Stomach (tissue), 9 donors: Measurements from ENCODE around the gene PLD3. TPM values are rescaled to one million over a fixed set of nuclear protein-coding genes. Genes with fewer than 3 reads are reported as not detected.

ENCODE experiments used
- DNase-seq, 2 donors: peaks; one replicate each; pipeline versions ENCODE4 v3.0.0 to v3.0.0-alpha.2; 2013 to 2019
- H3K27ac ChIP-seq, 5 donors: fragments of 200-600 bp in 4 of 5; sonication (generic) in 4 of 5; one replicate each; pipeline ENCODE4 v1.5.1; 2013 to 2019; ENCODE audit warnings: mild to moderate bottlenecking in 1 of 5, moderate library complexity in 1 of 5
- H3K27me3 ChIP-seq, 3 donors: fragments of 200-600 bp; sonication (generic); one replicate each; pipeline ENCODE4 v1.5.1; 2017 to 2019; ENCODE audit warnings: mixed run types in 1 of 3
- H3K36me3 ChIP-seq, 4 donors: fragments of 200-600 bp; sonication (generic); 1 replicate in 3 of 4; 2 replicates in 1 of 4; pipeline ENCODE4 v1.5.1; 2016 to 2019
- H3K4me1 ChIP-seq, 4 donors: fragments of 200-600 bp; sonication (generic); one replicate each; pipeline ENCODE4 v1.5.1; 2016 to 2019
- H3K4me3 ChIP-seq, 4 donors: fragments of 200-600 bp; sonication (generic) in 3 of 4; one replicate each; pipeline ENCODE4 v1.5.1; 2016 to 2019; ENCODE audit warnings: mild to moderate bottlenecking in 1 of 4
- H3K9me3 ChIP-seq, 4 donors: fragments of 200-600 bp; sonication (generic); one replicate each; pipeline ENCODE4 v1.5.1; 2016 to 2019
- EP300 ChIP-seq: sonication (generic); formaldehyde crosslinking; IDR thresholded peaks from one replicate; pipeline ENCODE4 v1.6.1; 2017; ENCODE audit warnings: antibody characterized with exemption
- POLR2A ChIP-seq, 4 donors: fragments of 450-650 bp; IDR thresholded peaks; one replicate each; pipeline ENCODE4 v1.6.1; 2016; ENCODE audit warnings: antibody characterized with exemption in 4 of 4, control low read depth in 2 of 4, mild to moderate bottlenecking in 1 of 4, moderate library complexity in 1 of 4
- POLR2AphosphoS5 ChIP-seq, 3 donors: sonication (generic); formaldehyde crosslinking; IDR thresholded peaks; one replicate each; pipeline ENCODE4 v1.6.1; 2016; ENCODE audit warnings: antibody characterized with exemption in 3 of 3
- WGBS, 5 donors: extraction: QIAGEN DNeasy Blood & Tissue Kit in 3 of 5; methylation state at CpG; one replicate each; pipeline versions ENCODE4 v1.1.5 to v1.1.7; 2013 to 2018; 5-methylcytosine and 5-hydroxymethylcytosine counted together
- intact Hi-C: fragments of 100-400 bp; cut with DNase I; formaldehyde crosslinking; loops from one replicate; pipeline ENCODE4 v1.15.1; 2023; ENCODE audit warnings: low total_unique reads
- polyA plus RNA-seq, 3 donors: library from polyadenylated mRNA; stranded (reverse); fragments of 200-250 nt; gene quantifications; one replicate each; pipeline ENCODE4 v1.2.3, GENCODE V29; 2013
- total RNA-seq, 5 donors: library from RNA; depleted of rRNA; stranded (reverse); fragments of >200 nt; gene quantifications; one replicate each; pipeline versions ENCODE4 v1.1.0 to v1.2.3, GENCODE V29; 2014 to 2016
- TF ChIP-seq, protein P1 (sequence below), 7 experiments: fragments of 450-650 bp in 4 of 7; fragments of 200-600 bp in 3 of 7; sonication (generic) in 3 of 7; IDR thresholded peaks; one replicate each; pipeline ENCODE4 v1.5.1; 2016 to 2019; ENCODE audit warnings: antibody characterized with exemption in 7 of 7, control low read depth in 2 of 7, mild to moderate bottlenecking in 1 of 7
- donor health status: healthy with polysubstance abuse.
- donor health status: Bipolar disorder and iron deficiency.
- donor health status: healthy.

Gene PLD3
- total and polyA plus RNA-seq, 8 donors, result 58.8 to 273 (median 145) TPM

- no peaks in the 10 kb centered on the region for H3K27me3 ChIP-seq
- WGBS, 5 donors, result 94 to 95% (median 95%) methylated on average over 24 to 33 of the region's 33 CpGs
- H3K4me3 ChIP-seq, result no peak overlapping the region
- no peak for DNase-seq
- H3K36me3 ChIP-seq, result no peaks in the 10 kb centered on the region
- TF ChIP-seq, protein P1, sequence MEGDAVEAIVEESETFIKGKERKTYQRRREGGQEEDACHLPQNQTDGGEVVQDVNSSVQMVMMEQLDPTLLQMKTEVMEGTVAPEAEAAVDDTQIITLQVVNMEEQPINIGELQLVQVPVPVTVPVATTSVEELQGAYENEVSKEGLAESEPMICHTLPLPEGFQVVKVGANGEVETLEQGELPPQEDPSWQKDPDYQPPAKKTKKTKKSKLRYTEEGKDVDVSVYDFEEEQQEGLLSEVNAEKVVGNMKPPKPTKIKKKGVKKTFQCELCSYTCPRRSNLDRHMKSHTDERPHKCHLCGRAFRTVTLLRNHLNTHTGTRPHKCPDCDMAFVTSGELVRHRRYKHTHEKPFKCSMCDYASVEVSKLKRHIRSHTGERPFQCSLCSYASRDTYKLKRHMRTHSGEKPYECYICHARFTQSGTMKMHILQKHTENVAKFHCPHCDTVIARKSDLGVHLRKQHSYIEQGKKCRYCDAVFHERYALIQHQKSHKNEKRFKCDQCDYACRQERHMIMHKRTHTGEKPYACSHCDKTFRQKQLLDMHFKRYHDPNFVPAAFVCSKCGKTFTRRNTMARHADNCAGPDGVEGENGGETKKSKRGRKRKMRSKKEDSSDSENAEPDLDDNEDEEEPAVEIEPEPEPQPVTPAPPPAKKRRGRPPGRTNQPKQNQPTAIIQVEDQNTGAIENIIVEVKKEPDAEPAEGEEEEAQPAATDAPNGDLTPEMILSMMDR (IDR thresholded peaks at IDR 0.05), result no peak
- TF ChIP-seq EP300, result no peak
- no peak for TF ChIP-seq POLR2A (IDR thresholded peaks at IDR 0.05)
- TF ChIP-seq POLR2AphosphoS5 (IDR thresholded peaks at IDR 0.05), result no peak
- intact Hi-C loops, result no loop called here
- no peaks in the 10 kb centered on the region for H3K9me3 ChIP-seq
- H3K27ac ChIP-seq, result no peak overlapping the region
- H3K4me1 ChIP-seq, result peaks cover 0 to 8% (median 0%) of the 10 kb centered on the region in 4 donors
Measured at GRCh38 chr19:40389404-40390083, 41.0 kb downstream of the PLD3 start.

GRCh38 chr19:40390084-40390742, 41.7 kb downstream of the PLD3 start, which contains the start of gene HIPK4:
TSS of gene HIPK4 (minus strand) at chr19:40390181. CDS start at chr19:40389902, 279 bp downstream.
- H3K4me3 ChIP-seq, result no peak within 1 kb of the TSS
- H3K27ac ChIP-seq, result no peak within 1 kb of the TSS
- intact Hi-C loops, result no loop called here
- 83 to 89% (median 86%) methylated on average over 9 to 10 of the region's 10 CpGs for WGBS, 5 donors
- H3K4me1 ChIP-seq, result peaks cover 0 to 8% (median 0%) of the 10 kb centered on the region in 4 donors
- no peaks in the 10 kb centered on the region for H3K36me3 ChIP-seq
- no peaks in the 10 kb centered on the region for H3K27me3 ChIP-seq
- no peak for DNase-seq
- TF ChIP-seq, protein P1 (IDR thresholded peaks at IDR 0.05), result no peak
- TF ChIP-seq EP300, result no peak
- no peak for TF ChIP-seq POLR2AphosphoS5 (IDR thresholded peaks at IDR 0.05)
- TF ChIP-seq POLR2A (IDR thresholded peaks at IDR 0.05), result no peak
- H3K9me3 ChIP-seq, result no peaks in the 10 kb centered on the region

DNA sequence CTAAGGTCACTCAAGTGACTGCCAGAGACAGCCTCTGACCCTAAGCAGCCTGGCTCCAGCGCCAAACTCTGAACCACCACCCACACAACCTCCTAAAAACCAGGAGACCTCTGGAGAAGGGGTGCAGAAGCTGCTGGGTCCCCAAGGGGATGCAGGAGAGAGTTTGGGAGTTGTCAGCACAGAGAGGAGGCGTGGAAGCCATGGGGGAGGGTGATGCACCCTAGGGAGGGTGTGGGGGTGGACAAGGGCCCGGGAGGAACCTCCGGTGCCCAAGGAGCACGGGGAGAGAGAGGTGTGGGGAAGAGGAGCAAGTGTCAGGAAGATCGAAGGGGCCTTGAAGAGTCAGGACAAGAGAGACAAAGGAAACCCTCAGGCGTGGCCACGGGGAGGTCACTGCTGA, 43.6 kb downstream of the PLD3 start:
- H3K4me3 ChIP-seq, result no peak overlapping the region
- peaks cover 0 to 8% (median 0%) of the 10 kb centered on the region in 4 donors for H3K4me1 ChIP-seq
- intact Hi-C loops, result no loop called here
- H3K36me3 ChIP-seq, result peaks cover 0 to 14% (median 4%) of the 10 kb centered on the region in 4 donors
- H3K27ac ChIP-seq, result no peak overlapping the region
- TF ChIP-seq, protein P1 (IDR thresholded peaks at IDR 0.05), result no peak
- TF ChIP-seq POLR2A (IDR thresholded peaks at IDR 0.05), result no peak
- TF ChIP-seq EP300, result no peak
- no peak for TF ChIP-seq POLR2AphosphoS5 (IDR thresholded peaks at IDR 0.05)
- H3K9me3 ChIP-seq, result no peaks in the 10 kb centered on the region
- WGBS, 5 donors, result 62 to 72% (median 67%) methylated on average over 8 of the region's 8 CpGs
- H3K27me3 ChIP-seq, result no peaks in the 10 kb centered on the region
- DNase-seq, result no peak

GRCh38 chr19:40392894-40393517, 44.5 kb downstream of the PLD3 start:
- 42 to 59% (median 48%) methylated on average over 9 of the region's 9 CpGs for WGBS, 5 donors
- TF ChIP-seq, protein P1 (IDR thresholded peaks at IDR 0.05), result peak in 2 of 7 experiments; percentile 14 to 38
- no peak for TF ChIP-seq EP300
- TF ChIP-seq POLR2A (IDR thresholded peaks at IDR 0.05), result no peak
- DNase-seq, result peak; percentile 53 to 75
- H3K9me3 ChIP-seq, result no peaks in the 10 kb centered on the region
- no peaks in the 10 kb centered on the region for H3K27me3 ChIP-seq
- peaks cover 0 to 21% (median 11%) of the 10 kb centered on the region in 4 donors for H3K36me3 ChIP-seq
- peaks cover 0 to 8% (median 0%) of the 10 kb centered on the region in 4 donors for H3K4me1 ChIP-seq
- no peak overlapping the region for H3K27ac ChIP-seq
- intact Hi-C loops, result no loop called here
- H3K4me3 ChIP-seq, result no peak overlapping the region
